Measurements from ENCODE around the gene HSD17B14.

HSD17B14 gene

GRCh38 chr19:48826606-48827020, 9.7 kb downstream of the HSD17B14 start:
- no peak for DNase-seq (ENCODE audit: low read depth in 2 of 2)

GRCh38 chr19:48822514-48822913, 13.8 kb downstream of the HSD17B14 start:
- DNase-seq (ENCODE audit: low read depth in 2 of 2), result no peak

DNA sequence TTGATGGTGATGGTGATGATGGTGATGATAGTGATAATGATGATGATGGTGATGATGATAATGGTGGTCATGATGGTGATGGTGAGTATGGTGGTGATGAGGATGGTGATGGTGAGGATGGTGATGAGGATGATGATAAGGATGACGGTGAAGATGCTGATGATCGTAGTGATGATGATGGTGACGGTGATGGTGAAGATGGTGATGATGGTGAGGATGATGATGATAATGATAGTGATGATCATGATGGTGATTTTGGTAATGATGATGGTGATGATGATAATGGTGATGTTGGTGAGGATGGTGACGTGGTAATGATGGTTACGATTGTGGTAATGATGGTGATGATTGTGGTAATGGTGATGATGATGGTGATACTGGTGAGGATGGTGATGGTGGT, 14.7 kb downstream of the HSD17B14 start:
- no peak for DNase-seq (ENCODE audit: low read depth in 2 of 2)

GRCh38 chr19:48819366-48819816, 16.9 kb downstream of the HSD17B14 start:
- no peak for DNase-seq (ENCODE audit: low read depth in 2 of 2)

GRCh38 chr19:48818234-48818820, 18.0 kb downstream of the HSD17B14 start:
- DNase-seq (ENCODE audit: low read depth in 2 of 2), result no peak

DNA sequence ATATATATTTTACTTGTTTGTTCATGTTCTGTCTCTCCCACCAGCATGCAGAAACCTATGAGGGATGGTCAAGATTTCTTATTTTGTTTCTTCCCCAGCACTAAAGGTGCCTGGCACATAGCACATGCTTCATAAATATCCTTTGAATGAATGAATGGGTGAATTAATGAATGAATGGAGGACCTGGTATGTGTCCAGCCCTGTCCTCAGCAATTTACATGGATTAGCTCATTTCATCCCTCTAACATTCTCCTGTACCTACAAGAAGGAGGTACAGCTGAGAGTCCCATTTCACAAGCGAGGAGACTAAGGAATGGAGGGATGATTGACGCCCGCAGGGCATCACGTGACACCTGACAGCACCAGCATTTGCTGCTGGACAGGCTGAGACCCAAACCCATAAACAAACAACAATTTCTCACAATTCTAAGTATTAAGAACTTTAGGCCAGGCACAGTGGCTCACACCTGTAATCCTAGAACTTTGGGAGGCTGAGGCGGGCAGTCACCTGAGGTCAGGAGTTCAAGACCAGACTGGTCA, 18.6 kb downstream of the HSD17B14 start:
- no peak for DNase-seq (ENCODE audit: low read depth in 2 of 2)

DNA sequence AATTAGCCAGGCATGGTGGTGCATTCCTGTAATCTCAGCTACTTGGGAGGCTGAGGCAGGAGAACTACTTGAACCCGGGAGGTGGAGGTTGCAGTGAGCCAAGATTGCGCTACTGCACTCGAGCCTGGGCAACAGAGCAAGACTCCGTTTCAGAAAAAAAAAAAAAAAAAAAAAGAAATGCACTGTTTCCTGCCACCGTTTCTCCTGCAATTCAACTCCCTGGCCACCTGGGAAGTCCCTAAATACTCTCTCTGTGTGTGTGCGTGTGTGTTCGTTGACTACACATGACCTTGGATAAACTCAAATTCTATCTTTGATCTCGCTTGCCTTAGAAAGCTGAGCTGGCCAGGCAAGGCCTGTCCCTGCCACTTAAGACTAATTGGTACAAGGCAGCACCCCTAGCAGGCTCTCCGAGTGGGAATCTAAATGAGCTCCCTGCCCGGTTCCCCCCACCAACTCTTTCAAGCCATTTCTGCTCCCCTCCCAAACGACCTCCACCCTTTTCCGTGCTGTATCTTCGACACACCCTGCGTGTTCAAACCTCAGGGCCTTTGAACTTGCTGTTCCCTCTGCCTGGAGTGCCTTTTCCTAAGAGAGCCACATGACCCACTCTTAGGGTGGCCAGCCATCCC, 20.3 kb downstream of the HSD17B14 start:
- DNase-seq (ENCODE audit: low read depth in 2 of 2), result no peak

DNA sequence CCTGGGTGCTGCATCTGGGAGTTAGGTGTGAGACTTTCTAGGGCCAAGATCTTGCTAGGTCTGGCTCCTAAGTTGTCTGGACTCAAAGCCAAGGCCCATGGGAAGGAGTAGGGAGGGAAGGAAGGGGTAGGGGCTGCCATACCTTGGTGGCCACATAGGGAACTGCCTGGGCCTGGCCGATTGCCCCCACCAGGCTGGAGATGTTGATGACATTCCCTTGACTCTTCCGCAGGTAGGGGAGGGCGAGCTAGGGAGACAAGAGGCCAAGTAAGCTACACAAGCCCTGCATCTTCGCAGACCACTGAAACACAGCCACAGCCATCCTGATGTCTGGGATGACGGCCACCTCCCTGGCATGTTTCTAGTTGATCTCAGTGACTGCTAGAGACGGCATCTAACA, 21.4 kb downstream of the HSD17B14 start:
- DNase-seq (ENCODE audit: low read depth in 2 of 2), result no peak

DNA sequence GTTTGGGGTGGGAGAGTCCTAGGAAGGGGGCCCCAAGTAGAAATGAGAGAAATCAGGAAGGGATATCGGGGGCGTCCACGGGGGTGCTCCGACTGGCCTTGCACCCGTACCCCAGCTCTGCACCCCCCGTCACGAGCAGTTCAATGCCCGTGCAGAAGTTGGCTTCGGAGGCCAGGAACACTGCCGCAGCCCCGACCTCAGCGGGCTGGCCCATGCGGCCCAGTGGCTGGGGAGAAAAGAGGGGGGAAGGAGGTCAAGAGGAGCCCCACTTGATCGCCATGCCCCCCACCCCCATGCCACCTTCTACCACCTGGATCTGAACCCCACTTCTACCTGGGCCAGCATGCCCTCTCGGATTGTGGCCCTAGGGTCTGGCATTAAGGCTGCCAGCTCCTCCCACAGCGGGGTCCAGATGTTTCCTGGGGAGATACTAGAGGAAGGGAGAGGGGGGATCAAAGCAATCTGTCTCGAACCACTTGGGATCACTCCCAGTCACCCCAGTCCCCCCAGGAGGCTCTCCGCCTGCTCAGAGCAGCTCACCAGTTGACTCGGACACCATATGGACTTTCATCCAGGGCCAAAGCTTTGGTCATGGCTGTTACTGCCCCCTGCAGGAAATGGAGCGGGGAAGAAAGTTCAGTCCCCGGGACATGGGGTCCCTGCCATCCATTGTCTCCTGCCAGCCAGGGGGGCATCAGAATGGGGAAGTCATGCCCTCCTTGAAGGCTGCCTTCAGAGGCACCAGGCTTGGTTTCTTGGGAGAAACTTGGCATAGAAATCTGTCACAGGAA, 23.0 kb downstream of the HSD17B14 start:
- DNase-seq (ENCODE audit: low read depth in 2 of 2), result no peak

GRCh38 chr19:48812094-48812929, 24.0 kb downstream of the HSD17B14 start:
- peak in 1 of 2 experiments; percentile 54 for DNase-seq (ENCODE audit: low read depth in 2 of 2)

DNA sequence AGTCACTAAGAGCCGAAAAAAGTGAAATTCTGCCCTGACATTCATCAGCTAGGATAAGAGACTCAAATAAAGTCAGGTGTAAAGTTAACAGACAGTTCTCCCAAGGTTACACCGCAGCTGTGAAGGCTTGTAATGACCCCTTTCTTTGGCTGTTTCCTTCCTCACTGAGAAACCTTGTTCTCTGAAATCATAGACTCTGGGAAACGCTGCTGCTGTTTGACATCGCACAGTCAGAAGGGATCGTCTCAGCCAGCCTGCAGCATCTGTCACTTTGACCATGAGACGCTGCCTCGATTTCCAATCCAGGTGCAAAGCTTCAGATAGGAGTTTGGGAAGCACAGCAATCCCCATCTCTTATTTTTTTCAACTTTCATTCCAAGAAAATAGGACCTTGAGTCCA, 26.1 kb downstream of the HSD17B14 start:
- DNase-seq (ENCODE audit: low read depth in 2 of 2), result no peak

DNA sequence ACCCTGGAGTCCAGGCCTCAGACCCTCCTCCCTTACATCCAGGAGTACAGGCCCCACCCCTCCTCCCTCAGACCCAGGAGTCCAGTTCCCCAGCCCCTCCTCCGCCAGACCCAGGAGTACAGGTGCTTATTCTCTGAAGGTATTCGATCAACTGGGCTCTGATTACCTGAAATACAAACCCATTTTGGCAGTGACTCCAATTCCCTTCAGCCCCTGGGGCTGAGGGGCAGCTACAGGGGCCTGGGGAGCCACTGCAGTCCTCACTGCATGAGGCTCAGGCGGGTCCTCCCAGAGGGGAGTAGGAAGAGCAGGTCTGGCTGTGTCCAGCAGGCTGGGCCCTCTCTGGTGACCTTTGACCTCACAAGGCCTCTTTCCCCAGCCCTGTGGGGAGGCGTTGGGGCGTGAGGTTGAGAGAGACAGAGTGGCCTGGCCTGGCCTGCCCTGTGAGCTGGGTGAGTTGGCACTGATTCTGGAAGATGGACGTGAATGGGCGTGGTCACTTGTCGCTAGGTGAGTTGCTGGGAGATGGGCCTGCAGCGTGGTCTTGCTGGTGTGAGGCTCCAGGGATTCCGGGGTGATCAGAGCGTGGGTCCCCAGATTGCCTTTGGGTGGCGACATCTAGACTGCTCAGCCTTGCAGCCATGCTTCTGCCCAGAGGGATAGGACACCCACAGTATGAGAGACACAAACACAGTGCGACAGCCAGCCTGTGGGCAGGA, 28.5 kb downstream of the HSD17B14 start:
- no peak for DNase-seq (ENCODE audit: low read depth in 2 of 2)

- DNase-seq (ENCODE audit: low read depth in 2 of 2), result no peak
These were observed 29.3 kb downstream of the HSD17B14 start for GRCh38 chr19:48806818-48807589.

DNA sequence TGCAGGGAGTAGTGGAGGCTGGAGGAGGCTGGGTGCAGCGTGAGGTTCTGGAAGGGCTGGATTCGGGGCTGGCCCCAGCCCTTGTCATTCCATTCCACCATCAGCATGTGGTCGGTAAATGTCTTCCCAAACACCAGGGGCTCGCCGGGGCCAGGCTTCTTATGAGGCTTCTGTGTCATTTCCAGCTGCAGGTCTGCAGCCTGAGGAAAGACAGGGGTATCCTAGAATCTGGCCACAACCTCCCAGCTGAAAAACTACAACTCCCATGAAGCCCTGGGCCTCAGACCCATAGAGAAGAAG, 29.8 kb downstream of the HSD17B14 start:
- DNase-seq (ENCODE audit: low read depth in 2 of 2), result no peak

- DNase-seq (ENCODE audit: low read depth in 2 of 2), result no peak
These were observed 30.8 kb downstream of the HSD17B14 start for GRCh38 chr19:48805452-48805851.

DNA sequence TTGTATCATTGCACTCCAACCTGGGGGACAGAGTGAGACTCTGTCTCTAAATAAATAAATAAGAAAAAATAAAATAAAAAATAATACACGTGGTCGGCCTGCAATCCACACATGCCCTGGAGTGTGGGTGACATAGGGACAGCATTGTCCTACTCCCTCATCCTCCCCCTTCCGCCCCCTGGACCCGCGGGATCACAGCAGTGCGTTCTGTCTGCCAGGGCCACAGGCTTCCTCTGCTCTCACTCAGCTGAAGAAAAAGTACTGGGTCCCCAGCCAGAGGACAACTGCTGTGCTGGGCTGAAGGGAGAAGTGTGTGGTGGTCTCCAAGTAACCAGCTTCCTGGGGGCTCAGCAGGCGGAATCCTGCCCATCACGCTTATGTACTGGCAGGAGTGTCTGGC, 31.8 kb downstream of the HSD17B14 start:
- DNase-seq (ENCODE audit: low read depth in 2 of 2), result no peak

DNA sequence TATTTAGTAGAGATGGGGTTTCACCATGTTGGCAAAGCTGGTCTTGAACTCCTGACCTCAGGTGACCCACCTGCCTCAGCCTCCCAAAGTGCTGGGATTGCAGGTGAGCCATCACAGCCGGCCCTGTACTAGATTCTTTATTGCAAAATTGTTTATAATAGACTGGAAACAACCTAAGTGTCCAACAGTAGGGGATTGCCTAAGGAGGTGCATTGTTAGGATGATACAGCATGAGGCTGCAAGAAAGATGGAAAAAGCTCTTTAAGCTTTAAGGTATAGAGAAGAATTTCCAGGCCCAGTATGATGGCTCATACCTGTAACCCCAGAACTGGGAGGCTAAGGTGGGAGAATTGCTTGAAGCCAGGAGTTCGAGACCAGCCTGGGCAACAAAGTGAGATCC, 33.7 kb downstream of the HSD17B14 start:
- DNase-seq (ENCODE audit: low read depth in 2 of 2), result no peak

DNA sequence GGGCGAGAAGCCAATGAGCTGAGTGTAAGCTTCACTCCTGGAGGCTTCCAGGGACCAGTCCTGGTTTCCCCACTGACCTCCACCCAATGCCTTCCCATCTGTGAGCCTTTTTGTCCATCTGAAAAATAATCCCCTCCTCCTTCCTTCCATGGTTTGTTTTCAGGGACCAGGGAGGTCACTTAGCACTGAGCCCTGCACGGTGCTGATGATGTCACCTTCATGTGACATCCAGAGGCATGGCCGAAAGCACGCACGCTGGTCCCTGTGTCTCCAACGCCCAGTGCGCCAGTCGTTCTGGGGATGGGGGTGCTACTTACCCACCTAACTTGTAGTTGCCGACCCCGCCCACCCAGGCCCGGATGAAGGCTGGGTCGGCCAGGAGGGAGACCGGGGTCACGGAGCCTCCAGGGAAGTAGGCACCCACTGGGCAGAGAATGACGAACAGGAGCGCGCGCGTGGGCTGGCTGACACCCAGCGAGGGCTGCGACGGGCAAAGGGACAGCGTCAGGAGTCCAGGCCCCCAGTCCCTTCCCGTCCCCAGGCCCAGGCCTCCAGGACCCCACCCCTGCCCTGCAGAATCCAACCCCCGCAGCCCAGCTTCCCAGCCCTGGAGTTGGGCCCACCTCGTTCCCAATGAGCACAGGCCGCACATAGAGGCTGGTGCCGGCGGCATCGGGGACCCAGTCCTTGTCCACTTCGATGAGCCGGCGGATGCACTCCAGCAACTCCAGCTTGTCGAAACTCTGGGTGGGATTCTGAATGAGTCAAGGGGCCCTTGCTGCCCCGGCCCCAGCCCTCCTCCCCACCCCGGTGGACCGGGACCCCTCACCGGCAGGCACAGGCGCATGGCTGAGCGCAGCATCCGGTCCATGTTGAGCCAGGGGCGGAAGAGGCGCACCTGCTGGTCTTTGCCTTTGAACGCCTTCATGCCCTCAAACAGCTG, 36.7 kb downstream of the HSD17B14 start:
- DNase-seq (ENCODE audit: low read depth in 2 of 2), result no peak

DNA sequence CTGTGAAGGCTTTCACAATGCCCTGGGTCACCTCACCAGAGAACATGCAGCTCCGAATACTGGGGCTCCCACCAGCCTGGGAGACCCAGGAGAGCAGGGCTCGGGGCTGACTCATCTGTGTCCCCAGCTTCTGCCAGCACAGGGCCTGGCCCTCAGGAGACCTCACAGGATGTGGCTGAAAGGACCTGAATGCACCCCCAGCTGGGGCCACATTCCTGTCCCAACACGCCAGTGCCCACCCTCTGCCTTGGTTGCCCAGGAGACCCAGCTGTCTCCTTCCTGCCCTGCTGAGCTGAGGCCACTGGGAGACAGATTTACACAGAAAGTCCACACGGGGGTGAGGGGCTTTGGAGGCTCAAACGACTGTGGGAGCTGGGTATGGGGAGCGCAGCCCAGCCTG, 37.4 kb downstream of the HSD17B14 start:
- no peak for DNase-seq (ENCODE audit: low read depth in 2 of 2)
